A549 (cell line): Measurements from ENCODE around the gene SLC39A11. TPM values are rescaled to one million over a fixed set of nuclear protein-coding genes. Genes with fewer than 3 reads are reported as not detected.

ENCODE experiments used
- ATAC-seq, 2 experiments: fragments of 200-7000 bp in 1 of 2; fragments of >200 bp in 1 of 2; cut with Nextera tagmentation in 1 of 2; cut with Tn5 transposase in 1 of 2; 3 replicates each; pipeline versions ENCODE4 v1.8.0 to v1.9.1; 2018 to 2020; ENCODE audit warnings: mild to moderate bottlenecking in 1 of 2, moderate library complexity in 1 of 2
- CTCF ChIA-PET: fragments of 300-600 bp; sonication (Branson Sonifier 250); formaldehyde crosslinking; extraction: SDS; loops from one replicate; lab custom pipeline; 2021; ENCODE audit warnings: antibody characterized with exemption, inconsistent platforms; lab: Yijun Ruan, JAX
- POLR2A ChIA-PET: fragments of 350-600 bp; formaldehyde crosslinking; extraction: SDS; loops from one replicate; lab custom pipeline; 2021; ENCODE audit warnings: antibody characterized with exemption, inconsistent platforms; lab: Yijun Ruan, JAX
- DNase-seq, 2 experiments: peaks; one replicate each; pipeline versions ENCODE4 v3.0.0 to v3.0.0-alpha.2; 2011 to 2016; ENCODE audit warnings: low read depth in 1 of 2, low spot score in 1 of 2
- FAIRE-seq: peaks from 2 replicates; lab custom pipeline; 2011; peaks lifted over from hg19 to GRCh38; lab: Jason Lieb, UNC
- H3K27ac ChIP-seq, 2 experiments: fragments of >200 bp; sonication (Bioruptor Twin); formaldehyde crosslinking; 3 replicates each; pipeline ENCODE4 v1.5.1; 2016 to 2017
- H3K4me1 ChIP-seq: fragments of >200 bp; sonication (Bioruptor Twin); formaldehyde crosslinking; 3 replicates; pipeline ENCODE4 v1.6.1; 2016
- H3K4me2 ChIP-seq: fragments of >200 bp; sonication (Bioruptor Twin); formaldehyde crosslinking; 3 replicates; pipeline ENCODE4 v1.6.1; 2016
- H3K4me3 ChIP-seq: fragments of >200 bp; sonication (Bioruptor Twin); formaldehyde crosslinking; 3 replicates; pipeline ENCODE4 v1.5.1; 2016
- H3K9me3 ChIP-seq: fragments of >200 bp; sonication (Bioruptor Twin); formaldehyde crosslinking; 3 replicates; pipeline ENCODE4 v1.6.1; 2016
- BCL3 ChIP-seq: fragments of >200 bp; sonication (Bioruptor Twin); formaldehyde crosslinking; IDR thresholded peaks from 3 replicates; pipeline ENCODE4 v1.6.1; 2016
- CEBPB ChIP-seq, 2 experiments: fragments of >200 bp in 1 of 2; sonication (Bioruptor Twin) in 1 of 2; formaldehyde crosslinking in 1 of 2; IDR thresholded peaks; 2 replicates each; pipeline ENCODE4 v1.6.1; 2012 to 2016
- CTCF ChIP-seq: fragments of >200 bp; sonication (Bioruptor Twin); formaldehyde crosslinking; IDR thresholded peaks from 3 replicates; pipeline ENCODE4 v1.5.1; 2016
- EHF ChIP-seq: fragments of 250-450 bp; sonication (Bioruptor Pico); IDR thresholded peaks from 2 replicates; pipeline ENCODE4 v1.5.0; 2020; ENCODE audit warnings: mild to moderate bottlenecking
- ESRRA ChIP-seq: fragments of 150-350 bp; IDR thresholded peaks from 2 replicates; pipeline ENCODE4 v1.6.1; 2014; ENCODE audit warnings: mild to moderate bottlenecking, low read length, borderline replicate concordance
- FOXS1 ChIP-seq: fragments of 250-450 bp; sonication (Bioruptor Pico); IDR thresholded peaks from 2 replicates; pipeline ENCODE4 v1.5.0; 2020; ENCODE audit warnings: mild to moderate bottlenecking, moderate library complexity
- HEYL ChIP-seq: fragments of 250-450 bp; sonication (Bioruptor Pico); IDR thresholded peaks from 2 replicates; pipeline ENCODE4 v1.8.0; 2021; ENCODE audit warnings: mild to moderate bottlenecking, moderate library complexity
- HOXA7 ChIP-seq: fragments of 250-450 bp; sonication (Bioruptor Pico); IDR thresholded peaks from 2 replicates; pipeline ENCODE4 v1.5.0; 2020; ENCODE audit warnings: mild to moderate bottlenecking, moderate library complexity
- HOXB5 ChIP-seq: fragments of 250-450 bp; sonication (Bioruptor Pico); IDR thresholded peaks from 2 replicates; pipeline ENCODE4 v1.5.0; 2020; ENCODE audit warnings: mild to moderate bottlenecking, moderate library complexity
- JUN ChIP-seq, 2 experiments: fragments of >200 bp; sonication (Bioruptor Twin); formaldehyde crosslinking; IDR thresholded peaks; 2 replicates in 1 of 2; 3 replicates in 1 of 2; pipeline ENCODE4 v1.6.1; 2016 to 2017
- JUNB ChIP-seq: fragments of >200 bp; sonication (Bioruptor Twin); formaldehyde crosslinking; IDR thresholded peaks from 2 replicates; pipeline ENCODE4 v1.6.1; 2016
- MAX ChIP-seq: IDR thresholded peaks from 2 replicates; pipeline ENCODE4 v1.6.1; 2012
- NFE2L2 ChIP-seq: fragments of 150-350 bp; conservative IDR thresholded peaks from 2 replicates; pipeline ENCODE4 v1.6.1; 2014; ENCODE audit warnings: low read length
- PBX3 ChIP-seq: IDR thresholded peaks from 2 replicates; pipeline ENCODE4 v1.6.1; 2012
- RAD21 ChIP-seq, 2 experiments: fragments of >200 bp in 1 of 2; sonication (Bioruptor Twin) in 1 of 2; formaldehyde crosslinking in 1 of 2; IDR thresholded peaks in 1 of 2; conservative IDR thresholded peaks in 1 of 2; 2 replicates in 1 of 2; 3 replicates in 1 of 2; pipeline ENCODE4 v1.6.1; 2012 to 2018; ENCODE audit warnings: inconsistent platforms in 1 of 2
- RARB ChIP-seq: fragments of 250-450 bp; sonication (Bioruptor Pico); IDR thresholded peaks from 2 replicates; pipeline ENCODE4 v1.8.0; 2021; ENCODE audit warnings: mild to moderate bottlenecking, moderate library complexity
- RFX5 ChIP-seq: fragments of 450-650 bp; IDR thresholded peaks from 2 replicates; pipeline ENCODE4 v1.7.1; 2014; ENCODE audit warnings: antibody characterized with exemption, mild to moderate bottlenecking, moderate library complexity
- TP53 ChIP-seq: fragments of 250-450 bp; sonication (Bioruptor Pico); IDR thresholded peaks from 2 replicates; pipeline ENCODE4 v1.5.0; 2021; ENCODE audit warnings: mild to moderate bottlenecking, moderate library complexity
- WGBS: methylation state at CpG from one replicate; pipeline ENCODE4 v1.1.6; 2017; ENCODE audit errors: missing lambda C conversion rate; 5-methylcytosine and 5-hydroxymethylcytosine counted together
- polyA plus RNA-seq, 4 experiments: library from polyadenylated mRNA; depleted of rRNA in 3 of 4; stranded (reverse); fragments of >200 nt; fragmentation: RNase III in 1 of 4; extraction: RNeasy Plus Mini Kit Qiagen cat#74134 plus additional on column Dnase treatment in 1 of 4; gene quantifications; 2 replicates in 3 of 4; 3 replicates in 1 of 4; pipeline ENCODE4 v1.2.3, GENCODE V29; 2011 to 2017

SLC39A11 gene
- polyA plus RNA-seq, 2 of the 4 experiments (the other 2 are of a cell fraction), result 18.4 to 25.2 TPM

- TF ChIP-seq RARB (CRISPR knock-in tag) (no peak), JUNB (no peak), HEYL (CRISPR knock-in tag) (no peak), TP53 (CRISPR knock-in tag) (no peak), FOXS1 (CRISPR knock-in tag) (no peak), HOXB5 (CRISPR knock-in tag) (no peak), PBX3 (no peak), JUN (IDR thresholded peaks at IDR 0.05) (no peak), NFE2L2 (no peak), RFX5 (no peak), BCL3 (no peak), HOXA7 (CRISPR knock-in tag) (no peak)
- ATAC-seq, result no peak
- Histone ChIP-seq H3K27ac (no peak overlapping the region), H3K4me2 (no peak overlapping the region), H3K4me3 (no peak overlapping the region), H3K9me3 (0 out of 3 replicates have a peak, but pooled peaks cover 5% of the 10 kb centered on the region), H3K4me1 (no peaks in the 10 kb centered on the region)
- DNase-seq, result no peak
- CTCF ChIA-PET, result no interaction called here
- FAIRE-seq, result no peak
- 89% methylated on average over 3 of the region's 3 CpGs for WGBS
- POLR2A ChIA-PET, result no interaction called here
Measured at GRCh38 chr17:73104450-73104849, 12.0 kb upstream of the SLC39A11 start.

- DNase-seq, result no peak
- CTCF ChIA-PET, result interaction anchor here (0.6 kb wide), 1 partner anchor 198 kb away, joined by 3 read pairs; no protein-coding TSS in a partner anchor
Measured at GRCh38 chr17:73103641-73104335, 11.3 kb upstream of the SLC39A11 start.

GRCh38 chr17:73101031-73101430 lies 8.5 kb upstream of the SLC39A11 start:
- DNase-seq, result no peak
- POLR2A ChIA-PET, result no interaction called here
- 69% methylated on average over 6 of the region's 6 CpGs for WGBS
- Histone ChIP-seq H3K4me1 (no peaks in the 10 kb centered on the region), H3K4me2 (no peak overlapping the region), H3K9me3 (0 out of 3 replicates have a peak, but pooled peaks cover 5% of the 10 kb centered on the region), H3K27ac (no peak overlapping the region), H3K4me3 (no peak overlapping the region)
- no peak for FAIRE-seq
- CTCF ChIA-PET, result interaction anchor here (0.9 kb wide), 1 partner anchor 88 kb away, joined by 3 read pairs; no protein-coding TSS in a partner anchor
- no peak for TF ChIP-seq RAD21 (conservative IDR thresholded peaks at IDR 0.05 in 1 of 2, IDR thresholded peaks at IDR 0.05 in 1 of 2)
- TF ChIP-seq PBX3, result no peak
- no peak for TF ChIP-seq CTCF
- no peak for TF ChIP-seq JUNB
- no peak for TF ChIP-seq MAX
- TF ChIP-seq EHF (CRISPR knock-in tag), result no peak
- no peak for ATAC-seq

More at GRCh38 chr17:73103641-73104335, 11.3 kb upstream of the SLC39A11 start:
- ATAC-seq, result no peak
- 0 out of 3 replicates have a peak, but pooled peaks cover 5% of the 10 kb centered on the region for H3K9me3 ChIP-seq
- H3K27ac ChIP-seq, result no peak overlapping the region
- no peaks in the 10 kb centered on the region for H3K4me1 ChIP-seq
- WGBS, result 70% methylated on average over 12 of the region's 12 CpGs
- TF ChIP-seq MAX (no peak), CEBPB (IDR thresholded peaks at IDR 0.05) (no peak), ESRRA (no peak)
- H3K4me2 ChIP-seq, result no peak overlapping the region
- H3K4me3 ChIP-seq, result no peak overlapping the region
- POLR2A ChIA-PET, result no interaction called here
- no peak for FAIRE-seq
